PFSK-1 (cell line): ENCODE data around the gene SCYL3.

Source experiments
- FOXP2 ChIP-seq: optimal IDR thresholded peaks from 2 replicates; pipeline ENCODE3; 2011; ENCODE audit warnings: borderline replicate concordance, control low read depth, inconsistent platforms; ENCODE audit not compliant: insufficient read depth; ENCODE audit errors: extremely low read length, extremely low read depth
- POLR2AphosphoS5 ChIP-seq: IDR thresholded peaks from 2 replicates; pipeline ENCODE4 v1.6.1; 2012; ENCODE audit warnings: low read depth, mild to moderate bottlenecking, control low read depth, low read length, moderate library complexity
- REST ChIP-seq, 2 experiments: IDR thresholded peaks; 2 replicates each; pipeline versions ENCODE4 v1.6.1 to v1.8.0; 2011 to 2012; ENCODE audit warnings: low read depth in 2 of 2, low read length in 2 of 2, control low read depth in 1 of 2, inconsistent platforms in 1 of 2, mild to moderate bottlenecking in 1 of 2, moderate library complexity in 1 of 2; ENCODE audit not compliant: insufficient read depth in 1 of 2
- SIN3A ChIP-seq: IDR thresholded peaks from 2 replicates; pipeline ENCODE4 v1.6.1; 2012; ENCODE audit warnings: mild to moderate bottlenecking, low read length, moderate library complexity, borderline replicate concordance; ENCODE audit not compliant: insufficient read depth
- TAF1 ChIP-seq: IDR thresholded peaks from 2 replicates; pipeline ENCODE4 v1.6.1; 2012; ENCODE audit warnings: low read length, control low read depth, borderline replicate concordance; ENCODE audit not compliant: insufficient read depth

The SCYL3 gene

DNA sequence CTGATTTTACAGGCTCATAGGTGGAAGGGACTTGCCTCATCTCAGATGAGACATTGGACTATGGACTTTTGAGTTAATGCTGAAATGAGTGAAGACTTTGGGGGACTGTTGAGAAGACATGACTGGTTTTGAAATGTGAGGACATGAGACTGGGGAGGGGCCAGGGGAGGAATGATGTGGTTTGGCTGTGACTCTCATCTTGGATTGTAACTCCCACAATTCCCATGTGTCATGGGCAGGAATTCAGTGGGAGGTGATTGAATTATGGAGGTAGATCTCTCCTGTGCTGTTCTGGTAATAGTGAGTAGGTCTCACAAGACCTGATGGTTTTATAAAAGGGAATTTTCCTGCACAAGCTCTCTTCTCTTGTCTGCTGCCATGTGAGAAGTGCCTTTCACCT is 20.8 kb downstream of the SCYL3 start:
- TF ChIP-seq SIN3A (no peak), TAF1 (no peak), POLR2AphosphoS5 (no peak), REST (IDR thresholded peaks at IDR 0.05; ENCODE audit: insufficient read depth in 1 of 2, low read depth in 2 of 2, low read length in 2 of 2) (no peak), FOXP2 (no peak)

- no peak for TF ChIP-seq FOXP2
These were observed 24.3 kb downstream of the SCYL3 start for GRCh38 chr1:169869426-169869825.

GRCh38 chr1:169868978-169869377 is 24.7 kb downstream of the SCYL3 start:
- TF ChIP-seq REST (IDR thresholded peaks at IDR 0.05; ENCODE audit: insufficient read depth in 1 of 2, low read depth in 2 of 2, low read length in 2 of 2) = no peak
- no peak for TF ChIP-seq FOXP2
- no peak for TF ChIP-seq SIN3A
- no peak for TF ChIP-seq POLR2AphosphoS5
- no peak for TF ChIP-seq TAF1

GRCh38 chr1:169867012-169867675 is 26.6 kb downstream of the SCYL3 start:
- TF ChIP-seq POLR2AphosphoS5 (no peak), TAF1 (no peak), REST (IDR thresholded peaks at IDR 0.05; ENCODE audit: insufficient read depth in 1 of 2, low read depth in 2 of 2, low read length in 2 of 2) (no peak), FOXP2 (no peak), SIN3A (no peak)

- TF ChIP-seq TAF1 (no peak), REST (IDR thresholded peaks at IDR 0.05; ENCODE audit: insufficient read depth in 1 of 2, low read depth in 2 of 2, low read length in 2 of 2) (no peak), FOXP2 (no peak), SIN3A (no peak), POLR2AphosphoS5 (no peak)
These were observed 27.1 kb downstream of the SCYL3 start for GRCh38 chr1:169866577-169866976.
